GM12891 (cell line): Measurements from ENCODE around the gene GYPE. TPM values are rescaled to one million over a fixed set of nuclear protein-coding genes. Genes with fewer than 3 reads are reported as not detected.
"Not testable (repeated sequence)": the region's sequence is repeated elsewhere in the genome, so short reads cannot be mapped to it uniquely, and the experiment has no call there.

Experiments used
- DNase-seq: peaks from one replicate; pipeline ENCODE4 v3.0.0; 2011; ENCODE audit warnings: low spot score; ENCODE audit not compliant: insufficient read length
- FAIRE-seq: peaks from 2 replicates; lab custom pipeline; 2011; peaks lifted over from hg19 to GRCh38; lab: Jason Lieb, UNC
- PAX5 ChIP-seq: IDR thresholded peaks from 2 replicates; pipeline ENCODE4 v1.6.1; 2011; ENCODE audit warnings: low read length, moderate library complexity, mild to moderate bottlenecking; ENCODE audit not compliant: insufficient read depth, severe bottlenecking
- POLR2A ChIP-seq: IDR thresholded peaks from 2 replicates; pipeline ENCODE4 v1.6.1; 2011; ENCODE audit warnings: low read depth, low read length, control low read depth
- POLR2AphosphoS5 ChIP-seq: IDR thresholded peaks from 2 replicates; pipeline ENCODE4 v1.6.1; 2011; ENCODE audit warnings: low read depth, low read length, control low read depth
- POU2F2 ChIP-seq: IDR thresholded peaks from 2 replicates; pipeline ENCODE4 v1.6.1; 2011; ENCODE audit warnings: low read depth, mild to moderate bottlenecking, control low read depth, low read length, moderate library complexity
- SPI1 ChIP-seq: IDR thresholded peaks from 2 replicates; pipeline ENCODE4 v1.6.1; 2011; ENCODE audit warnings: low read depth, low read length, control low read depth
- TAF1 ChIP-seq: IDR thresholded peaks from 2 replicates; pipeline ENCODE4 v1.6.1; 2011; ENCODE audit warnings: low read depth, low read length, control low read depth
- polyA plus RNA-seq: library from polyadenylated mRNA; unstranded; fragments of >200 nt; gene quantifications from one replicate; pipeline ENCODE4 v1.2.1, GENCODE V29; 2012; ENCODE audit warnings: low read depth, missing spikeins, inconsistent platforms; ENCODE audit not compliant: missing spikeins

GYPE gene
- polyA plus RNA-seq: 2.6 TPM

DNA sequence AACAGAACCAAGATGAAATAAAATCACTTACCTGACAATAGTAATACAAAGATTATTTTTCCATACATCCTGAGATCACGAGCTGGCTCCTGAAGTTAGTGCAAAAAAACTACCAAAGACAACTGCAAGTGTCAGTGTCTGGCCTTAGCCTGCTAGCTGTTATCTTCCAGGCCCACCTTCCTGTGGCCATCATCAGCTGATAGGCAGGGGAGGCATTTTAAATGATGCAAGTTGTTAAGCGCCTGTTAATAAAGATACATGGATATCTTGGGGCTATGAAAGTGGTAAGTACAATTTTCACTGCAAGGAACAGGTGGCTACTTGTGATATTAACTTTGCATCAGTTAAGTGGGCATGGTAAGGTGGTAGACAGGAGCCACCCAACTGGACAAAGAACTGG, at the start of gene GYPE:
TSS of gene GYPE (minus strand) at position 120 of the 400 bp plus-strand sequence. CDS start at position 68, 52 bp downstream.
- not testable (repeated sequence) for DNase-seq, FAIRE-seq

DNA sequence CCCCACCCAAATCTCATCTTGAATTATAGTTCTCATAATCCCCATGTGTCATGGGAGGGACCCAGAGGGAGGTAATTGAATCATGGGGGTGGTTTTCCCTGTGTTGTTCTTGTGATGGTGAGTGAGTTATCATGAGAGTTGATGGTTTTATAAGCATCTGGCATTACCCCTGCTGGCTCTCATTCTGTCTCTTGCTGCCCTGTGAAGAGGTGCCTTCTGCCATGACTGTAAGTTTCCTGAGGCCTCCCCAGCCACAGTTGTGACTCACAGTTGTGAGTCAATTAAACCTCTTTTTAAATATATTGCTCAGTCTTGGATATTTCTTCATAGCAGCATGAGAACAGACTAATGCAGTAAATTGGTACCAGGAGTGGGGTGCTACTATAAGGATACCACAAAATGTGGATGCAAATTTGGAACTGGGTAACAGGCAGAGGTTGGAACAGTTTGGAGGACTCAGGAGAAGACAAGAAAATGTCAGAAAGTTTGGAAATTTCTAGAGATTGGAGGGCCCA, 46.2 kb upstream of the GYPE start:
- not testable (repeated sequence) for FAIRE-seq, DNase-seq

DNA sequence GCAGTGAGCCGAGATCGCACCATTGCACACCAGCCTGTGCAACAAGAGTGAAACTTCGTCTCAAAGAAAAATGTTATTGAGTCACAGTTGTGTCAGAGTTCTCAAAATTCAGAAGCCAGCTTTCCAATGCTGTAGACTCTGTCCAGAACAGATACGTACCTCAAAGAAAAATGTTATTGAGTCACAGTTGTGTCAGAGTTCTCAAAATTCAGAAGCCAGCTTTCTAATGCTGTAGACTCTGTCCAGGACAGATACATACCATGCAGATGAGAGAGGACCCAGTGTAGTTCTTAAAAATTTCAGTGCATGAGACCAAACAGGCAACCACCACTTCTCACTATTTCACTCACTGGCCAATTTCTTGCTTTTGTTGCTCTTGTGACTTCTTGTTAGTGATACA, 45.6 kb upstream of the GYPE start:
- DNase-seq, FAIRE-seq: not testable (repeated sequence)

GRCh38 chr4:143950185-143950584, 44.8 kb upstream of the GYPE start:
- FAIRE-seq, DNase-seq: not testable (repeated sequence)

GRCh38 chr4:143947493-143947892, 42.1 kb upstream of the GYPE start:
- FAIRE-seq, DNase-seq: not testable (repeated sequence)

DNA sequence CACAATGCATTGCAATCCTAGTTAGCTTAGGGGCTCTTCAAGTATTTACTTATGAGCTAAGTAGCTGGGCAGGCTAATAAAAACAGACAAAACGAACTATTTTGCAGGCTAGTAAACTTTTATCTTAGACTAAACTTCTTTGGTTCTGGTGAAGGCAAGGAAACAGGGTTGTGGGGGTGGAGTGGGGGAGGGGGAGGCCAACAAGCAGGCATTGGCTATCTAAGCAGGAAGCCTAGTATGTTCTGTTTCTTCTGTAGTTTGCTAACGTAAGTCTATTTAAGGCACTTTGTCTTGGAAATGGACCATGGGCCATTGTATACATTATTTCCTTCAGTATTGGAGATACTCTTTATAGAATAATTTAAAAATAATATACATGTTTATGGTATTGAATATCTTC, 35.3 kb upstream of the GYPE start:
- DNase-seq, FAIRE-seq: not testable (repeated sequence)

GRCh38 chr4:143939528-143939927, 34.2 kb upstream of the GYPE start:
- TF ChIP-seq POLR2A (no peak), POLR2AphosphoS5 (no peak), TAF1 (no peak), PAX5 (no peak), SPI1 (no peak), POU2F2 (no peak)
- no peak for DNase-seq
- FAIRE-seq: no peak

GRCh38 chr4:143938890-143939289, 33.5 kb upstream of the GYPE start:
- not testable (repeated sequence) for DNase-seq, FAIRE-seq

DNA sequence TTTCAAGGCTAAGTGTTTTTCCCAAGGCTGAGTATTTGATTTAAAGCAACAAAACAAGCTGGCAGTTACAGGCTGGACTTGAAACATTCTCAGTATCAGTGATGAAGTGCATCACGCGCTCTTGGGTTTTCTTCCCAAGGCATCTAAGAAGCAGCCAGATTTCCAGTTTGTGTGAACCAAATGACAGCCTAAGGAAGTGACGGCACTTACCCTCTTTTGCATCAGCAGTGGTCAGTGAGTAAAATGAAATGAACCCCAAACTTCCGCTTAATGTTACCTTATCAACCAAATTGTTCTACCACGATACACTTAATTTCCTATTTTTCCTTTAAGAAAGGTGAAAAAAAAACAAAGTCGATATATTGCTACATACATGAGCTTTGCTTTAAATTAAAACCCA, 15.8 kb upstream of the GYPE start:
- TF ChIP-seq TAF1 (no peak), SPI1 (no peak), POU2F2 (no peak), PAX5 (no peak), POLR2A (no peak), POLR2AphosphoS5 (no peak)
- FAIRE-seq: no peak
- DNase-seq: no peak

- FAIRE-seq, DNase-seq: not testable (repeated sequence)
These were observed 11.1 kb upstream of the GYPE start for GRCh38 chr4:143916485-143916884.

GRCh38 chr4:143912478-143912877, 7.1 kb upstream of the GYPE start:
- DNase-seq, FAIRE-seq: not testable (repeated sequence)

DNA sequence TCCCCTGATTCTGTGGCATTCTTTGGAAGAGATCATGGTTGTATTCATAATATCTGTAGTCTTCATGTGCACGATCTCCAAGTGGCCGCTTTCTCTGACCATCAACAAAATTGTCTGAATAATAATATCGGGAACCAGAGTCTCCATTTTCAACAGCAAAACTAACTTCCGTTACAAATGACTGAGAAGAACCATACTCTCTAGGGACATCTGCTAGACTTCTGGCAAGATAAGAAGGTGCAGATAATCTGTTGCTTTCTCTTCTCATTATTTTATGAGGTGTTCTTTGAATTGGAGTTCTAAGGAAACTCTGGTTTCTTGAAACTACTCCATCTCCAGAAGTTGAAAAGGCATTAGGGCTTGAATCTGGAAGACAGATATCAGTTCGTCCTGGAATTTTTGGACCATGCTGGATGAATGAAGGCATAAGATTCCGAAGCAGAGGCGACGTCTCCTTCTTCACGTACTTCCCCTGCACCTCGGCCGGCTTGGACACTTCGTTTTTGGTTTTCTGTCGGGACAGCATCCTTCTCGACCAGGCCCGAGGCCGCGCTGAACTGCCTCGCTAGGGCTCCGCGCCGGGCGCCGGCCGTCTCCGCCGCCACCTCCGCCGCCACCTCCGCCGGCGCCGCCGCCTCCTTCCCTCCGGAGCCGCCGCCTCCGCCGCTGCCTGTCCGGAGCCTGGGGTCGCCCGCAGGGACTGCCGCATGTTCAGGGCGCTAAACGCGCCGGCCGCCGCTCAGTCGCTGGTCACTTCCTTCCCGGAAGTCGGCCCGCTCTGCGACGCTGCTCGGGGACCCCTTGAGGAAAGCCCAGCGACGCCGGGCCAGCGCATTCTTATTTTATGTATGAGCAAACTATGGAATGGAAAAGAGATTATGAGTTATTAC, 6.4 kb upstream of the GYPE start:
- FAIRE-seq: peak; percentile 95
- TF ChIP-seq POLR2A (0 out of 2 replicates have a peak, but pooled peaks have one; percentile 30), TAF1 (peak; percentile 44; the same call in 1 of the 2 replicates)
- not testable (repeated sequence) for DNase-seq

- FAIRE-seq: peak; percentile 16
These were observed 5.5 kb upstream of the GYPE start for GRCh38 chr4:143910906-143911305.

DNA sequence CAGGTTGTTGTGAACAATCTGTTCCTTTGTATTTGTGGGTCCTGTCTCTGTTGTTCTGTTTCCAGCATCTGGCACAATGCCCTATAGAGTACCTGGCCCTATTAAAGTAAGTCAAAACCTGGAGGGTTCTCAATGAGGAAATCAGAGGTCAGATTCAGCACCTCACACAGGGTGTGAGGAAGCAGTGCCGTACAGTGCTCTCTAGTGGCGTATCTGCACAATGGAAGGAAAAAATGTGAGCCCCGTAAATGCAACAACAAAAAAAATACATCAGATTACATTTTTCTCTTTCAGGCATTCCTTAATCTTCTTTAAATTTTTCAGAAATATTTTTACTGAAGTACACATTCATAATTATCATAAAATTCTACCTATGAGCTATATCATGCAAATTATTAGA, 2.5 kb upstream of the GYPE start:
- DNase-seq: not testable (repeated sequence)
- FAIRE-seq: peak; percentile 80

More at GRCh38 chr4:143910906-143911305, 5.5 kb upstream of the GYPE start:
- not testable (repeated sequence) for DNase-seq

DNA sequence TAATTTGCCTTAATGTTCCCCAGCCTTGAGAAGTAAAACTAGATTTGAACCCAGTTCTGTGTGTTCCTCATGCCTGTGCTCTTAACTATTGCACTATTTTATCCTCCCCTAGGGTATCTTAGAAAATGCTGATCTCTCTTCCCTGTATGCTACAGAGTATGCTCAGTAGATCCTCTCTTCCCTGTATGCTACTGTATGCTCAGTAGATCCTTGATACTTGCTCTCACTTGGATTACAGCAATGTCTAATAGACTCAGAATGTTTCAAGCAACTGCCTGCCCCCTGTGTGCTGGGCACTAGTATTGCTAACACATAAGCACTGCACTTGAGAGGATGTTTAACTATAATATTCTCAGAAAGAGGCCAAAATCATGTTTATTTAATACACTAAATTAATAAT, 928 bp downstream of the GYPE start:
- not testable (repeated sequence) for FAIRE-seq, DNase-seq
